ENCODE measurements around the gene PTGIS. TPM values are rescaled to one million over a fixed set of nuclear protein-coding genes. Genes with fewer than 3 reads are reported as not detected.

Gene PTGIS
- total RNA-seq, 4 donors from 2014 or later = 3.5 to 30.5 (median 11.1) TPM

GRCh38 chr20:49595811-49596561 is 28.0 kb upstream of the PTGIS start:
- TF ChIP-seq CTCF (IDR thresholded peaks at IDR 0.05) = no peak
- no peak for TF ChIP-seq POLR2A (IDR thresholded peaks at IDR 0.05)
- DNase-seq = peak in 1 of 3 donors; percentile 54
- no peaks in the 10 kb centered on the region for H3K9me3 ChIP-seq

GRCh38 chr20:49595346-49595745 is 27.4 kb upstream of the PTGIS start:
- Histone ChIP-seq H3K9me3 (no peaks in the 10 kb centered on the region), H3K27me3 (no peaks in the 10 kb centered on the region), H3K4me1 (peaks cover 0 to 8% (median 1%) of the 10 kb centered on the region in 4 donors), H3K36me3 (no peaks in the 10 kb centered on the region), H3K27ac (peak overlapping the region in 3 of 4 donors; percentile 8 to 76 (median 51)), H3K4me3 (no peak overlapping the region)
- no peak for DNase-seq
- TF ChIP-seq POLR2A (IDR thresholded peaks at IDR 0.05) = no peak
- no peak for TF ChIP-seq CTCF (IDR thresholded peaks at IDR 0.05)

More at GRCh38 chr20:49595811-49596561, 28.0 kb upstream of the PTGIS start:
- no peak overlapping the region for H3K4me3 ChIP-seq
- H3K36me3 ChIP-seq = no peaks in the 10 kb centered on the region
- peak overlapping the region in 3 of 4 donors; percentile 8 to 76 (median 51) for H3K27ac ChIP-seq
- H3K4me1 ChIP-seq = peaks cover 0 to 8% (median 1%) of the 10 kb centered on the region in 4 donors
- no peaks in the 10 kb centered on the region for H3K27me3 ChIP-seq

- TF ChIP-seq CTCF (IDR thresholded peaks at IDR 0.05) = no peak
- TF ChIP-seq POLR2A (IDR thresholded peaks at IDR 0.05) = no peak
- Histone ChIP-seq H3K4me1 (peaks cover 0 to 8% (median 1%) of the 10 kb centered on the region in 4 donors), H3K27me3 (no peaks in the 10 kb centered on the region), H3K36me3 (no peaks in the 10 kb centered on the region), H3K27ac (peak overlapping the region in 3 of 4 donors; percentile 13 to 76 (median 42)), H3K4me3 (no peak overlapping the region), H3K9me3 (no peaks in the 10 kb centered on the region)
- DNase-seq = no peak
Observed at GRCh38 chr20:49594931-49595315, 27.0 kb upstream of the PTGIS start.

- TF ChIP-seq POLR2A (IDR thresholded peaks at IDR 0.05) (no peak), CTCF (IDR thresholded peaks at IDR 0.05) (no peak)
Observed at GRCh38 chr20:49594143-49594930, 26.4 kb upstream of the PTGIS start.

GRCh38 chr20:49593466-49594142 is 25.7 kb upstream of the PTGIS start:
- Histone ChIP-seq H3K27me3 (no peaks in the 10 kb centered on the region), H3K9me3 (no peaks in the 10 kb centered on the region), H3K36me3 (no peaks in the 10 kb centered on the region), H3K4me1 (peaks cover 0 to 8% (median 1%) of the 10 kb centered on the region in 4 donors), H3K27ac (peak overlapping the region in 3 of 4 donors; percentile 31 to 76 (median 42)), H3K4me3 (no peak overlapping the region)
- TF ChIP-seq CTCF (IDR thresholded peaks at IDR 0.05) = no peak
- TF ChIP-seq POLR2A (IDR thresholded peaks at IDR 0.05) = no peak
- no peak for DNase-seq

More at GRCh38 chr20:49594143-49594930, 26.4 kb upstream of the PTGIS start:
- Histone ChIP-seq H3K27me3 (no peaks in the 10 kb centered on the region), H3K36me3 (no peaks in the 10 kb centered on the region), H3K27ac (peak overlapping the region in 3 of 4 donors; percentile 31 to 76 (median 42)), H3K4me1 (peaks cover 0 to 8% (median 1%) of the 10 kb centered on the region in 4 donors), H3K4me3 (no peak overlapping the region), H3K9me3 (no peaks in the 10 kb centered on the region)
- DNase-seq = peak in 1 of 3 donors; percentile 65

All from Peyer's patch (tissue), 4 donors.